IPS DF 19.7 (cell line): ENCODE results near the gene SOAT2.
"Not testable (repeated sequence)": the region's sequence is repeated elsewhere in the genome, so short reads cannot be mapped to it uniquely, and the experiment has no call there.

ENCODE experiments used
- DNase-seq: peaks from one replicate; pipeline ENCODE4 v3.0.0-alpha.2; 2013; ENCODE audit warnings: low read depth, low spot score

SOAT2 gene

DNA sequence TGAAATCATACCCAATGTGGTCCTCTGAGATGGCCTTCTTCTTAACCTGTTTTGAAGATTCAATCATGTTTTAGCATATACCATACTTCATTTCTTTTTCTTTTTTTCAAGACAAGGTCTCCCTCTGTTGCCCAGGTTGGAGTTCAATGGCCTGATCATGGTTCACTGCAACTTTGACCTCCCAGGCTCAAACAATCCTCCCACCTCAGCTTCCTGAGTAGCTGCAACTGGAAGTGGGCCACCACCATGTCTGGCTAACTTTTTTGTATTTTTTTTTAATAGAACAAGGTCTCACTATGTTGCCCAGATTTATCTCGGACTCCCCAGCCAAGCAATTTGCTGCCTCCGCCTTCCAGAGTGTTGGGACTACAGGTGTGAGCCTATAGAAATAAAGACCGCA lies 30.4 kb downstream of the SOAT2 start:
- no peak for DNase-seq

DNA sequence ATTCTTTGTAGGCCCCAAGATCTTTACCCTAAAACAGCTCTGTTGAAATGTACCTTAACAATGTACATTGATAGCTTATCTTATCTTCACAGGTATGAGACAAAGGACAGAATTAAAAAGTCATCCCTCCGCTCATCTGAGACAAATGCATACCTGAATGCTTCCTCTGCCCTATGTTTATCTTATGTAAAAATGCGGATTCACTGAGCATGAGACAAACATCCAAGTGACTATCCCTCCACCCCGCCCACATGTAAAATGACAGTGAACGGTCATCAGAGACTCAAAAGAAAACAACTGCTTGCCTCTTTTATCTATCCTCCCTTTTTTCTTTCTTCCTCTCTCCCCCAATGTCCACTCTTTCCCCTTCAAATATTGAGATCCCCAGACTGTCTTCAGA lies 40.1 kb downstream of the SOAT2 start:
- DNase-seq: no peak

DNA sequence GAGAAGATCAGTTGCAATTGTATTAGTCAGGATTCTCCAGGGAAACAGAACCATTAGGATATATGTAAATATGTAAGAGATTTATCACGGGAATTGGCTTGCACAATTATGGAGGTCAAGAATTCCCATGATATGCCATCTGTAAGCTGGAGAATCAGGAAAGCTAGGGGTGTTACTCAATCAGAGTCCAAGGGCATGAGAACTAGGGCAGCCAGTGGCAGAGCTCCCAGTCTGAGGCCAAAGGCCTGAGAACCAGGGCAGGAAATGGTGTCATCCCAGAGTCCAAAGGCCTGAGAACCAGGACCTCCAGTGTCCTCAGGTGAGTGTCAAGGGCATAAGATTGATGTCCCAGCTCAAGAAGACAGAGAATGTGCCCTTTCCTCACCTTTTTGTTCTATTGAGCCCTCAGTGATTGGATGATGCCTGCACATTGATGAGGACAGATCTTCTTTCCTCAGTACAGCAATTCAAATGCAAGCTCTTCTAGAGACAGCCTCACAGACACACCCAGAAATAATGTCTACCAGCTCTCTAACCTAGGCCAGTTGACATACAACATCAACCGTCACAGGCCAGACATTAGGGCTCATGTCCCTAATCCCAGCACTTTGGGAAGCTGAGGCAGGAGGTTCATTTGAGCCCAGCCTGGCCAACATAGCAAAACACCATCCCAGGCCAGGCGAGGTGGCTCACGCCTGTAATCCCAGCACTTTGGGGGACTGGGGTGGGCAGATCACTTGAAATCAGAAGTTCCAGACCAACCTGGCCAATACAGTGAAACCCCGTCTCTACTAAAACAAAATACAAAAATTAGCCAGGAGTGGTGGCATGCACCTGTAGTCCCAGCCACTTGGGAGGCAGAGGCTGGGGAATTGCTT lies 42.3 kb downstream of the SOAT2 start:
- no peak for DNase-seq

DNA sequence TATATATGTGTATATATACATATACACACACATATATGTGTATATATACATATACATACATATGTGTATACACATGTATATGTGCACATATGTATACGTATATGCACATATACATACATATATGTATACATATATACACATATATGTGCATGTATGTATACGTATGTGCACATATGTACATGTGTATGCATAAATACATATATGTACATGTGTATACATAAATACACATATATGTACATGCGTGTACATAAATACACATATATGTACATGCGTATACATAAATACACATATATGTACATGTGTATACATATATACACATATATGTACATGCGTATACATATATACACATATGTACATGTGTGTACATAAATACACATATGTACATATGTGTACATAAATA lies 43.9 kb downstream of the SOAT2 start:
- DNase-seq: no peak

DNA sequence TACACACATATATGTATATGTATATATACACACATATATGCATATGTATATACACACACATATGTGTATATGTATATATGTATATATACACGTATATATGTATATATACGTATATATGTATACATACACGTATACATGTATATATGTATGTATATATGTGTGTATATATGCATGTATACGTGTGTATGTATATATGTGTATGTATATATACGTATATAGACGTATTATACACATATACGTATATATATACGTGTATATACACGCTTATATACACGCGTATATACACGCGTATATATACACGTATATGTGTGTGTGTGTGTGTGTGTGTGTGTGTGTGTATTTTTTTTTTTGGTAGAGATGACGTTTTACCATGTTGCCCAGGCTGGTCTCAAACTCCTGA lies 44.4 kb downstream of the SOAT2 start:
- no peak for DNase-seq

DNA sequence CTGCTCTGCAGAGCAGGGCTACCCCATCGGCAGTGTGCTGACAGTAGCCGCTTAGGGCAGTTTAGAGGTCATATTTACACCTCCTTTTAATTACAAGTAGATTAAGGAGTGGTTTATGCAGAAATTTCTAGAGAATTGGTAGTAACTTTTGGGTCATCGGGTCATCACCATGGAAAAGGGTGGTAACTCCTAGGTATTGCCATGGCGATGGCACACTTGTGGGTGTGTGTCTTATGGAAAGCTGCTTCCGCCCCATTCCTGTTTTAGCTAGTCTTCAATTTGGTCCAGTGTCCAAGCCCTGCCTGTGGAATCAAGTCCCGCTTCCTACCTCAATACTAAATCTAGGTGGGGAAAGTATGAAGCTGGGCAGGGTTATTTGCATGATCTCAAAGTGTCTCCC lies 47.8 kb downstream of the SOAT2 start:
- DNase-seq: no peak

DNA sequence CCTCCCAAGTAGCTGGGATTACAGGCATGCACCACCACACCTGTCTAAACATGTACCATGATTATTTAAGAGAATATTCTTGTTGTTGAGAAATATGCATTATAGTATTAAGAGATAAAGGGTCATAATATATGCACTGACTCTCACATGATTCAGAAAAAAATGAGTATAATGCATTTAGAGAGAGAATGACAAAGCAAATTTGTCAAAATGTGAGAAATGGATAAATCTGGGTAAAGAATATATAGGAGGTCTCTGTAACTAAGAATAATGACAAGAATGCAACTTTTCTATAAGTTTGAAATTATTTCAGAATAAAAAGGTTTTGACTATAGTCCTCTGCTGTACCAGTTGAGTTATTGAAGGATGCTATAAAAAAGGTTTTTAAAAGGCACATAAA lies 49.1 kb downstream of the SOAT2 start:
- no peak for DNase-seq

DNA sequence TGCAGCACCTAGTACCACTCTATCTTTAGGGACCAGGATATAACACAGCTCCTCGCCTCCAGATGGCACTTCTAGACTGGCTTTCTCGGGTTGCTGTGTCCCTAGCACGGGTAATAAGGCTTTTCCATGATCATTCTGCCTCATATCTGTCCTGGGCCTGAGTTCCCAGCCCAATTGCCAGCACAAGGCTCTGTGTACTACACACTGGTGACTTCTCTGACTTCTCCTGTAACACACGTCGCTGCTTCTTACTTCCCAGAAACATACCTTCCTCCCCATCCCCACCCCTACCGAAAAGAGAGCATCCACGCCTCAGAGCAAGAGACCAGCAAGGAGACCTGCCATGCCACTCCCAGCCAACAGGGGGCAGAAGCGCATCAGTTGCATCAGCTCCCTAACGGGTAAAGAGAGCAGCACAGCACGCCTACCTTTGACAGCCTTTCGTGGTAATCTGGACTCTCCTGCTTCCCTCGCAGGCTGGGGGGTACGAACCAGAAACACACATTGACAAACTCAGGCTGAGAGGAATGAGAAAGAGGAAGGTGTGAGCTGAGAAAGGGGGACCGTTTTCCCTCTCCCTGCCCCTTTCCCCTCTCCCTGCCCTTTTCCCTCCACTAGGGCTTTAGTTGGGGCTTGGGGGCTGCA lies 56.0 kb downstream of the SOAT2 start:
- DNase-seq: no peak

DNA sequence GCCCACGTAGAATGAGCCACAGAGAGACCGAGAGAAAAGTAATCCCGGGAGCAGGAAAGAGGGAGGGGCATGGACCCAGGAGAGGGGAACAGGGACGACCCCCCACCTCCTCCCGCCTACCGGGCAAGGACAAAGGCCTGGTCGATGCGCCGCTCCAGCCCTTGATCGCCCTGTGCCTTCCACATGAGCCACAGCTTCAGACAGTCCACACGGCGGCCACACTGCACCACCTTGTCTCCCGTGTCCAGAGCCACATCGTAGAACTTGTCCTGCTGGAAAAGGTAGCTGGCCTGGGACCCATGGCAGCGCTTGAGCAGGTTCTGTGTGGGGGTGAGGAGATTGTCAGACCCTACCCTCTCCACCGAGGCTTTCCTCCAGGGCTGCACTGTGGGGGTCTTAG lies 56.7 kb downstream of the SOAT2 start:
- no peak for DNase-seq

DNA sequence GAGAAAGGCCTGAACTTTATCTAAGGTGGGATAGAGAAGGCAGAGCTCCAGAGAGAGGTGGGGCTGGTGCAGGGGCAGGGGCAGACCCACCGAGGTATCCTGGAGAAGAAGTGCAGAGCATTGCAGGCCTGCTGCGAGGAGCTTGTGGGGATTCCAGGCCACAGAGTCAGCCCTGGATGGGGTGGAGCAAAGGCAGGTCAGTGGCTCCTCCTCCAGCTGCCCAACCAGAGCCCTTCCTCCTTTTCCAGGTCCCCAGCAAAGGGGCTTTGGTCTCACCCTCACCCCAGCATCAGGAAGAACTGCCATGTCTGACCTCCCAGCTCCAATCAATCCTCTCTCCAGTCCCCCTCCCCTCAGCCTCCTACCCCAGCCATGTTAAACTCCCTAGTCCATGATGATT lies 57.4 kb downstream of the SOAT2 start:
- no peak for DNase-seq

DNA sequence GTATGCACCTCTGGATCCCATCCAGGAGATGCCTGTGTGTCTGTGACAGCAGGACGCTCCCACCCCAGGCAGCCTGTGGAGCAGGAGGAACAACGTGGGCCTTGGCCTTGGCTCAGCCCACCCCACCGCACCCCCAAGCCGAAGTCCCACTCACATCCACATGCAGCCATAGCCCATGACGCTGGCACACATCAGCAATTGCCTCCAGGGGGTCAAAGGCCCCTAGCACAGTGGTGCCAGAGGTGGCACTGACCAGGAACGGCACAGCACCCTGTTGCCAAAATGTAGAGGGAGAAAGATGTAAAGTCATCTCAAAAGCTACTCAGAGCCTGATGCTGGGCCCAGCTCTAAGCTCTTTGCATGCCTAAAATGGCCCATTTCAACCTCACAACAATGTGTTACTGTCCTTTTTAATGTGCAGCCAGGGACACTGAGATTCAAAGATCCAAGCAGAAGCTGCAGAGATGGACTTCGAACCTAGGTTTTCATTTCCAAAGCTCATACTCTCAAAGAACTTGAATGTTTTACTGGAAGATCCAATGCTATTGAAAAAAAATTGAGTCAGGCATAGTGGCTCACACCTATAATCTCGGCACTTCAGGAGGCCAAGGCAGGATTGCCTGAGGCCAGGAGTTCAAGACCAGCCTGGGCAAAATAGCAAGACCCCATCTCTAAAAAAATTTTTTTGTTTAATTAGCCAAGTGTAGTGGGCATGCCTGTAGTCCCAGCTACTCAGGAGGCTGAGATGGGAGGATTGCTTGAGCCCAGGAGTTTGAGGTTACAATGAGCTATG lies 58.0 kb downstream of the SOAT2 start:
- DNase-seq: no peak

DNA sequence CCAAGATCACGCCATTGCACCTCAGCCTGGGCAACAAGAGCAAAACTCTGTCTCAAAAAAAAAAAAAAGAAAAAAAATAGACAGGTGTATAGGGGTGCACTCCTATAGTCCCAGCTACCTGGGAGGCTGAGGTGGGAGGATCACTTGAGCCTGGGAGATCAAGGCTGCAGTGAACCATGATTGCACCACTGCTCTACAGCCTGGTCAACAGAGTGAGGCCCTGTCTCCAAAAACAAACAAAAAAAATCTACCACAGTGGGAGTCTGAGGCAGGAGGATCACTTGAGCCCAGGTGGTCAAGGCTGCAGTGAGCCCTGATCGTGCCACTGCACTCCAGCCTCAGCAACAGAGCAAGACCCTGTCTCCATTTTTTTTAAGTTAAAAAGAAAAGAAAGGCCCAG lies 59.7 kb downstream of the SOAT2 start:
- not testable (repeated sequence) for DNase-seq

DNA sequence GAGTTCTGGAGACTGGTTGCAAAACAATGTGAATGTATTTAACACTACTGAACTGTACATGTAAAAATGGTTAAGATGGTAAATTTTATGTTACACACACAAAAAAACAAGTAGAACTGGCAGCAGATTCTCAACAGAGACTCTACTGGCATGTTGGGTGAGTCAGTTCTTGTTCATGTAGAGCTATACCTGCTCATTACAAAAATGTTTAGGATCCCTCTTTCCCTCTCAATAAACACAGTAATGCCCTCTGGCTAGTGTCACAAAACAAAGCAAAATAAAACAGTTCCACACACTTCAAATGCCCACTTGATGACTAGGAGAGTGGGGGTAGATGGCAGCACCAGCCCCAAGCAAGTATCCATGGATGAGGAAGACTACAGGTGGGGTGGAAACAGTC lies 63.6 kb downstream of the SOAT2 start:
- DNase-seq: no peak

DNA sequence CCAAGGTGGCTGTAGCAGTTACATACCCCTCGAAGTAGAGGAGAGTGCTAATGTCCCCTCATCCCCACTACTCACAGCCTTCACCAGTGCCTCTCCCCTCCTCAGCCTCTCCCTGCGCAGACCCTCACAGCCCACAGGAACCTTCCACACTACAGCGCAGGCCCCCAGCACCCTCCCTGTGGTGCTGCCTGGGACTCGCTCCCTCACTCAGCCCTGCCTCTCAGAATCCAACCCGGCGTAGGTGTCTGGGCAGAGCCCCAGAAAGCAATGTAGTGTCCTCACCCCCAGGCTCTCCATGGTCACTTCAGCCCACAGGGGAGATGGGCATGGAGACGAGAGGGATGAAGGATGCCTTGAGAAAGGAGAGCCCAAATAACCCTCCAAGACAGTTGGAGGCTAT lies 66.4 kb downstream of the SOAT2 start:
- DNase-seq: no peak

DNA sequence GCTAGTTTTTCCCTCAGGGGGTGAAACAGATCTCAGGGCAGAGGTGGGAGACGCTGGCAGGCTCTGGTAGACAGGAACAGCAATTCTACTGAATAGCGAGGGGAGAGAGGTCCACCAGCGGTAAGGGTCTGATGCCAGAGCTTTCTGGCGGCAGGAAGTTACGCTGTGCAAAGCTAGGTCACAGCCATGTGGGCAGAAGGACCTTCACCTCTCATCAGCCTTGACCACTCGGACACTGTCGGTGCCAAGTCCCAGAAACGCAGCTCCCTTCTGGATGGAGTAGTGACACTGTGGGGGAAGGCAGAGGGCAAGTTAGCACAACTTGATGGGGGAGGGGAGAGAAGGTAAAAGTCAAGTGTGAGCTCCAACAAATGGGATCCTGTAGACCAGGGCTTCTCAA lies 66.9 kb downstream of the SOAT2 start:
- DNase-seq: no peak

DNA sequence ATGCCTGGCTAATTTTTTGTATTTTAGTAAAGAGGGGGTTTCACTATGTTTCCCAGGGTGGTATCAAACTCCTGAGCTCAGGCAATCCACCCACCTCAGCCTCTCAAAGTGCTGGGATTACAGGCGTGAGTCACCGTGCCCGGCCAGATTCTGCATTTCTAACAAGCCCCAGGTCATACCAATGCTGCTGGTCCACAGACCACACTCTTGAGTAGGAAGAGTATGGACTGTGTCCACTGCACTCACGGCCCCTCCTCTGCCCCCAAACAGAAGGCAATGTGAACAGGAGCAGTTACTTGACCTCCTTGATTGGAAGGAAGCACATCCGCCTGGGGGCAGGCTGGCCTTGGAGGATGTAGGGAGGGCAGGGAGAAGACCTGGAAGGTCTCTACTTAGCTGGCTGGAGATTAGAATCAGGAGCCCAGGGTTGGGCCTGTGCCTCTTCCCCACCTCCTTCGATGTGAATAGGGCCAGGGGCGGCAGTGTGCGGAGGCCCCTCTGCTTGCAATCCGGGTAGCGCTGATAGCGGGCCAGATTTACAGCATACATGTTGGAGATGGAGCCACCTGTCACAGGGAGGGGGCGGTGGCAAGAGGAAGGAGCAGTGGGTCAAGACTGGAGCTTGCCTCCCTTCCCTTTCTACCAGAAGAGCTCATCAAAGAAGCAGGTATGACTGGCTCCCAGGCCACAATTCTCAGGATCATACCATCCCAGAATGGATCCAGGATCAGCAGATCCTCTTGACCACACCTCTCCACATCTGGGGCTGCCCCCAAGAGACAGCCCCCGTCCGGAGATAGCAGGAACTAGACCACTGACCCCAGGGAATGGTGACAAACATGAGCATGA lies 67.8 kb downstream of the SOAT2 start:
- no peak for DNase-seq

DNA sequence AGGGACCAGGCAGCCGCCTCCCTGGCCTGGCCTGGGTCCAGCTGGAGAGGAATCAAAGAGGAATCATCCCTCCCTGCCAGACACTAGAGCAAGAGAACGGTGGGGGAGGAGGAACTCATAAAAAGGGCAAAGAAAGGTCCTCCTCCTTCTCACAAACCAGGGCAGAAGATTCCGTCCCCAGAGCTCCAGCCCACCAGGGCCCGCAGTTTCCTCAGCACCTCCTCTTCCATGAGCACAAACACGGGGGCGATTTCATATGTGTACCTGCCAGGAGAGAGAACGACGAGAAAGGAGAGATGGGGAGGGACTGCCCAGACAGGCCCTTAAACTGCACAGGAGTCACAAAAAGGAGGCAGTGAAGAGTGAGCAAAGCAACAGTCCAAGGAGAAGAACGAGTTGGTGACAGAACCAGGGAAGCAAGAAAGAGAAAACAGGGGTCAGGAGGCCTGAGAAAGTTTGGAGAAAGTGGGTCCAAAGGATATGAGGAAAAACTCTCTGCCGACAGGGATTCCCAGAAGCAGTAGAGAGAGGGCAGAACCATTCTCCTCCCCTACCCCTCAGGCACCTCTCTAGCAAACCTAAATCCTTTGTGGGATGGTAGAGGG lies 68.5 kb downstream of the SOAT2 start:
- DNase-seq: no peak

DNA sequence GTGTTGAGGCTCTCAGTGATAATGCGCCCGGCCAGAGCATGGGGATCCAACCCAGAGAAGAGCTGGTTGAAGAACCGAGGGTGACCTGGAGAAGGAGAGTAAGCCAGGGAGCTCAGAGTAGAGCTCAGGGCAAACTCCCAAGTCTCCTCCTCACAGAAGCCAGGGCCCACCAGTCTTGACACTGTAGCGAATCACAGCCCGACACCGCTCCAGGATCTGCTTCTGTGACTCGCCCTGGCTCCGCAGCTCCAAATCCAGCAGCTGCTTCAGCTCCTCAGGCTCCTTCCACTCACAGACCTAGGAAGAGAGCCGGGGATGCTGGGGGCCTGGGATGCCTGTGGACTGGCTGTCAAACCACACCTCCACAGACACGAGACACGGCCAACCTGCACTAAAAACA lies 69.1 kb downstream of the SOAT2 start:
- DNase-seq: no peak

DNA sequence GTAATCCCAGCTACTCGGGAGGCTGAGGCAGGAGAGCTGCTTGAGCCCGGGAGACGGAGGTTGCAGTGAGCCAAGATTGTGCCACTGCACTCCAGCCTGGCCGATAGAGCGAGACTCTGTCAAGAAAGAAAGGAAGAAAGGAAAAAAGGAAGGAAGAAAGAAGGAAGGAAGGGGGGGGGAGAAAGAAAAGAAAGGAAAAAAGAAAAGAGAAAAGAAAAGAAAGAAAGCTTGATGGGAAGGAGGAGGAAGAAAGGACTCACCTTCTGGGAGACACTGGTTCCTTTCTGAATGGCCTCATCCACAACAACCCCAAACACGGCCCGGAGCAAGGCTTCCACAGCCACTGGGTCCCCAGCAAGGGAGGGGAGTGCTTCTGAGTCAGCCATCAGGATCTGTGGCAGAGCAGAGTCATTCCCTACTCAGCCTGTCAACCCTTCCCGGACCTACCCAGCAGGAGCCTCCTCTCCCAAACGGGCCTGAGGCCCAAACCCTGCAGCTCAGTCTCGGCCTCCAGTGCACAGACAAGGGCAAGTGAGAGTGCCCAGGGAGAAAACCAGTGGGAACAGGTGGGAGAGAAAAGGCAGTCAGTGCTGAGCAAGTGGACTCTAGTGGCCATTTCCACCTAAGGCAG lies 69.9 kb downstream of the SOAT2 start:
- no peak for DNase-seq
